IMR-90 (cell line): Measurements from ENCODE around the gene TSPAN17. TPM values are rescaled to one million over a fixed set of nuclear protein-coding genes. Genes with fewer than 3 reads are reported as not detected.

Experiments
- ATAC-seq: fragments of 200-7000 bp; cut with Tn5 transposase; 2 replicates; pipeline ENCODE4 v1.9.1; 2020; ENCODE audit warnings: low read depth, mild to moderate bottlenecking, moderate library complexity
- BruUV-seq: library from RNA; stranded (reverse); fragments of 400-500 nt; replicated peaks from 2 replicates; lab custom pipeline; 2021; lab: Mats Ljungman, UMichigan
- CTCF ChIA-PET: fragments of 300-600 bp; formaldehyde crosslinking; extraction: SDS; loops from one replicate; lab custom pipeline; 2021; ENCODE audit warnings: antibody characterized with exemption; lab: Yijun Ruan, JAX
- POLR2A ChIA-PET: fragments of 300-600 bp; sonication (Branson Sonifier 250); formaldehyde crosslinking; loops from one replicate; lab custom pipeline; 2022; ENCODE audit warnings: antibody characterized with exemption; ENCODE audit not compliant: unreplicated experiment; lab: Charles Lee
- DNase-seq: peaks from one replicate; pipeline ENCODE4 v3.0.0; 2013
- H2AFZ ChIP-seq: replicated peaks from 2 replicates; pipeline ENCODE3; 2013; ENCODE audit warnings: low read length, mild to moderate bottlenecking; ENCODE audit not compliant: poor library complexity
- H2AK5ac ChIP-seq: 2 replicates; pipeline ENCODE4 v1.6.1; 2013; ENCODE audit warnings: low read depth, low read length, inconsistent platforms
- H2AK9ac ChIP-seq: replicated peaks from 2 replicates; pipeline ENCODE3; 2013; ENCODE audit warnings: mild to moderate bottlenecking, low read depth, low read length, moderate library complexity; ENCODE audit not compliant: poor library complexity
- H2BK120ac ChIP-seq: 2 replicates; pipeline ENCODE4 v1.6.1; 2013; ENCODE audit warnings: low read depth, low read length, inconsistent platforms
- H2BK15ac ChIP-seq: 3 replicates; pipeline ENCODE4 v1.6.1; 2013; ENCODE audit warnings: low read depth, low read length, inconsistent platforms
- H2BK20ac ChIP-seq: 2 replicates; pipeline ENCODE4 v1.6.1; 2013; ENCODE audit warnings: low read depth, mild to moderate bottlenecking, inconsistent platforms, low read length, moderate library complexity
- H2BK5ac ChIP-seq: 2 replicates; pipeline ENCODE4 v1.6.1; 2013; ENCODE audit warnings: mild to moderate bottlenecking, low read depth, low read length, inconsistent platforms; ENCODE audit not compliant: poor library complexity, severe bottlenecking
- H3K14ac ChIP-seq: replicated peaks from 2 replicates; pipeline ENCODE4 v1.6.1; 2013; ENCODE audit warnings: low read depth, low read length, inconsistent platforms
- H3K18ac ChIP-seq: 2 replicates; pipeline ENCODE4 v1.6.1; 2013; ENCODE audit warnings: low read depth, low read length, control low read depth
- H3K23ac ChIP-seq: 2 replicates; pipeline ENCODE4 v1.6.1; 2013; ENCODE audit warnings: low read depth, low read length, inconsistent platforms
- H3K27ac ChIP-seq: 2 replicates; pipeline ENCODE4 v1.5.1; 2013; ENCODE audit warnings: mild to moderate bottlenecking, control low read depth, low read length; ENCODE audit not compliant: insufficient read depth
- H3K27me3 ChIP-seq: 2 replicates; pipeline ENCODE4 v1.6.1; 2013; ENCODE audit warnings: low read length; ENCODE audit not compliant: control insufficient read depth, insufficient read depth
- H3K36me3 ChIP-seq: 2 replicates; pipeline ENCODE4 v1.6.1; 2013; ENCODE audit warnings: low read length, mixed read lengths; ENCODE audit not compliant: control insufficient read depth, insufficient read depth
- H3K4ac ChIP-seq: 2 replicates; pipeline ENCODE4 v1.6.1; 2013; ENCODE audit warnings: low read depth, low read length, inconsistent platforms
- H3K4me1 ChIP-seq: 2 replicates; pipeline ENCODE4 v1.6.1; 2013; ENCODE audit warnings: low read length, mixed read lengths; ENCODE audit not compliant: control insufficient read depth, insufficient read depth
- H3K4me2 ChIP-seq: 2 replicates; pipeline ENCODE4 v1.6.1; 2013; ENCODE audit warnings: low read depth, mild to moderate bottlenecking, control low read depth, low read length, moderate library complexity
- H3K4me3 ChIP-seq: 2 replicates; pipeline ENCODE4 v1.5.1; 2013; ENCODE audit warnings: low read depth, mild to moderate bottlenecking, control low read depth, low read length, moderate library complexity; ENCODE audit not compliant: insufficient read depth
- H3K56ac ChIP-seq: 2 replicates; pipeline ENCODE4 v1.6.1; 2013; ENCODE audit warnings: low read length, inconsistent platforms; ENCODE audit not compliant: insufficient read depth; ENCODE audit errors: extremely low read depth
- H3K79me1 ChIP-seq, 2 experiments: 2 replicates each; pipeline ENCODE4 v1.6.1; 2013; ENCODE audit warnings: low read length in 2 of 2, inconsistent platforms in 1 of 2, low read depth in 1 of 2
- H3K9ac ChIP-seq: 2 replicates; pipeline ENCODE4 v1.6.1; 2013; ENCODE audit warnings: low read depth, low read length, control low read depth
- H3K9me1 ChIP-seq: 2 replicates; pipeline ENCODE4 v1.6.1; 2013; ENCODE audit warnings: low read length, inconsistent platforms; ENCODE audit not compliant: insufficient read depth
- H3K9me3 ChIP-seq: 2 replicates; pipeline ENCODE4 v1.6.1; 2013; ENCODE audit warnings: low read length; ENCODE audit not compliant: control insufficient read depth, insufficient read depth
- H4K20me1 ChIP-seq: 2 replicates; pipeline ENCODE4 v1.6.1; 2013; ENCODE audit warnings: low read length, inconsistent platforms; ENCODE audit not compliant: insufficient read depth
- H4K5ac ChIP-seq: 2 replicates; pipeline ENCODE4 v1.6.1; 2013; ENCODE audit warnings: mild to moderate bottlenecking, low read depth, low read length, control low read depth
- H4K8ac ChIP-seq, 2 experiments: 2 replicates each; pipeline ENCODE4 v1.6.1; 2013; ENCODE audit warnings: low read depth in 2 of 2, low read length in 2 of 2, control low read depth in 1 of 2, inconsistent platforms in 1 of 2
- H4K91ac ChIP-seq: 2 replicates; pipeline ENCODE4 v1.6.1; 2013; ENCODE audit warnings: low read depth, low read length, inconsistent platforms; ENCODE audit not compliant: insufficient read depth
- BHLHE40 ChIP-seq: fragments of 150-350 bp; IDR thresholded peaks from 2 replicates; pipeline ENCODE4 v1.6.1; 2016; ENCODE audit warnings: mild to moderate bottlenecking, low read depth, low read length
- CEBPB ChIP-seq: IDR thresholded peaks from 2 replicates; pipeline ENCODE4 v1.6.1; 2012; ENCODE audit warnings: low read depth, low read length, improper control_type of control experiment
- CHD1 ChIP-seq: IDR thresholded peaks from 2 replicates; pipeline ENCODE4 v1.6.1; 2012; ENCODE audit warnings: low read depth, low read length, improper control_type of control experiment
- CTCF ChIP-seq: conservative IDR thresholded peaks from 2 replicates; pipeline ENCODE4 v1.5.1; 2012; ENCODE audit warnings: mild to moderate bottlenecking, low read depth, low read length, improper control_type of control experiment
- ELK1 ChIP-seq: fragments of 150-350 bp; IDR thresholded peaks from 2 replicates; pipeline ENCODE4 v1.6.1; 2016; ENCODE audit warnings: low read depth, mild to moderate bottlenecking, low read length, moderate library complexity, borderline replicate concordance
- FOS ChIP-seq: fragments of 150-350 bp; IDR thresholded peaks from 2 replicates; pipeline ENCODE4 v1.6.1; 2016; ENCODE audit warnings: low read depth, low read length
- MAFK ChIP-seq: IDR thresholded peaks from 2 replicates; pipeline ENCODE4 v1.6.1; 2012; ENCODE audit warnings: low read depth, low read length, improper control_type of control experiment
- MAZ ChIP-seq: IDR thresholded peaks from 2 replicates; pipeline ENCODE4 v1.6.1; 2012; ENCODE audit warnings: low read depth, mild to moderate bottlenecking, low read length, improper control_type of control experiment, moderate library complexity, borderline replicate concordance
- MXI1 ChIP-seq: IDR thresholded peaks from 2 replicates; pipeline ENCODE4 v1.6.1; 2012; ENCODE audit warnings: low read depth, mild to moderate bottlenecking, low read length, moderate library complexity, borderline replicate concordance
- NFE2L2 ChIP-seq: fragments of 150-350 bp; IDR thresholded peaks from 2 replicates; pipeline ENCODE4 v1.6.1; 2016; ENCODE audit warnings: low read depth, mild to moderate bottlenecking, low read length
- POLR2A ChIP-seq: IDR thresholded peaks from 2 replicates; pipeline ENCODE4 v1.6.1; 2012; ENCODE audit warnings: mild to moderate bottlenecking, low read depth, low read length
- RFX5 ChIP-seq: IDR thresholded peaks from 2 replicates; pipeline ENCODE4 v1.8.0; 2012; ENCODE audit warnings: low read depth, mild to moderate bottlenecking, low read length, moderate library complexity
- SMC3 ChIP-seq: fragments of 150-350 bp; IDR thresholded peaks from 2 replicates; pipeline ENCODE4 v1.6.1; 2016; ENCODE audit warnings: low read depth, mild to moderate bottlenecking, antibody characterized with exemption, low read length, moderate library complexity
- USF2 ChIP-seq: fragments of 150-350 bp; IDR thresholded peaks from 2 replicates; pipeline ENCODE4 v1.6.1; 2017; ENCODE audit warnings: mild to moderate bottlenecking, antibody characterized with exemption, low read length, low read depth
- WGBS, 2 experiments: methylation state at CpG; one replicate each; pipeline versions ENCODE4 v1.1.5 to v1.1.7; 2013; ENCODE audit warnings: missing lambda C conversion rate in 2 of 2; ENCODE audit not compliant: insufficient read length in 1 of 2; ENCODE audit errors: extremely low coverage in 2 of 2; 5-methylcytosine and 5-hydroxymethylcytosine counted together
- dilution Hi-C: fragments of 300-500 bp; cut with HindIII; formaldehyde crosslinking; loops from one replicate; pipeline ENCODE4 v1.14.3; 2018; ENCODE audit warnings: low sequenced_read_pairs; ENCODE audit not compliant: unreplicated experiment
- in situ Hi-C: fragments of 300-500 bp; cut with MboI; formaldehyde crosslinking; loops from 3 replicates; pipeline ENCODE4 v1.14.3; 2019; ENCODE audit warnings: low sequenced_read_pairs, inconsistent platforms, mixed read lengths
- intact Hi-C: fragments of 100-400 bp; cut with micrococcal nuclease; formaldehyde crosslinking; loops from 2 replicates; pipeline ENCODE4 v1.10.0; 2022
- polyA plus RNA-seq, 3 experiments: library from polyadenylated mRNA; depleted of rRNA; stranded (reverse); fragments of >200 nt; gene quantifications; 2 replicates each; pipeline ENCODE4 v1.2.3, GENCODE V29; 2012; ENCODE audit warnings: low replicate concordance in 1 of 3
- total RNA-seq: library from RNA; depleted of rRNA; stranded (reverse); fragments of >200 nt; gene quantifications from 2 replicates; pipeline ENCODE4 v1.2.3, GENCODE V29; 2012

The TSPAN17 gene
- total and polyA plus RNA-seq, 2 of the 4 experiments (the other 2 are of a cell fraction) = 34.2 to 41.6 TPM

- H2AFZ ChIP-seq = no peak overlapping the region
- BruUV-seq = no TSS peak
- H2BK15ac ChIP-seq = no peak overlapping the region
- H3K4ac ChIP-seq = no peak overlapping the region
- DNase-seq = no peak
- peaks cover 7% of the 10 kb centered on the region; the same call in 1 of the 2 replicates for H3K9me1 ChIP-seq
- H2AK5ac ChIP-seq = no peak overlapping the region
- no peak overlapping the region for H2BK5ac ChIP-seq
- ChIA-PET POLR2A (no interaction called here), CTCF (interaction anchor here (0.7 to 1.3 kb wide), 2 partner anchors 9 to 313 kb away, joined by 3 to 5 read pairs; no protein-coding TSS in a partner anchor)
- no peak overlapping the region for H3K18ac ChIP-seq
- TF ChIP-seq CHD1 (no peak), USF2 (no peak), ELK1 (no peak), MXI1 (no peak), MAZ (no peak), POLR2A (no peak), CTCF (no peak), BHLHE40 (no peak), CEBPB (no peak), FOS (no peak), RFX5 (no peak), MAFK (no peak), SMC3 (no peak), NFE2L2 (no peak)
- H4K20me1 ChIP-seq = peaks cover 39% of the 10 kb centered on the region
- H4K91ac ChIP-seq = no peak overlapping the region
- H3K14ac ChIP-seq = no peak overlapping the region
- no peak overlapping the region for H4K8ac ChIP-seq
- no peaks in the 10 kb centered on the region for H3K9me3 ChIP-seq
- intact Hi-C loops (no loop called here), in situ Hi-C loops (no loop called here), dilution Hi-C loops (no loop called here)
- no peak overlapping the region for H2AK9ac ChIP-seq
- no peak overlapping the region for H3K4me3 ChIP-seq
- no peaks in the 10 kb centered on the region for H3K27me3 ChIP-seq
- WGBS, 2 experiments = 94% methylated on average over 3 of the region's 17 CpGs; no CpG with 5 or more reads in 1 of the 2 experiments
- no peak overlapping the region for H3K9ac ChIP-seq
- H3K4me1 ChIP-seq = peaks cover 12% of the 10 kb centered on the region; the same call in 1 of the 2 replicates
- no peak overlapping the region for H3K56ac ChIP-seq
- H4K5ac ChIP-seq = no peak overlapping the region
- H3K4me2 ChIP-seq = no peak overlapping the region
- ATAC-seq = no peak
- H3K36me3 ChIP-seq = peaks cover 10% of the 10 kb centered on the region; the same call in 1 of the 2 replicates
- no peak overlapping the region for H3K27ac ChIP-seq
- H3K79me1 ChIP-seq = peaks cover 4 to 42% of the 10 kb centered on the region in 2 experiments
- no peak overlapping the region for H2BK120ac ChIP-seq
- H3K23ac ChIP-seq = no peak overlapping the region
- no peak overlapping the region for H2BK20ac ChIP-seq
Measured at GRCh38 chr5:176651472-176651980, 4.2 kb downstream of the TSPAN17 start.
